CD4-positive, alpha-beta T cell treated with Interleukin-6 for 4 hours (primary cell): ENCODE measurements around the gene ZNF611.
"Not testable (repeated sequence)": the region's sequence is repeated elsewhere in the genome, so short reads cannot be mapped to it uniquely, and the experiment has no call there.

Experiments used
- DNase-seq: peaks from one replicate; pipeline ENCODE4 v3.0.0-alpha.2; 2020; ENCODE audit warnings: mixed read lengths

The ZNF611 gene

GRCh38 chr19:52734893-52735661 lies at the start of gene ZNF611:
Gene ZNF611 (minus strand): TSS chr19:52735044. CDS start chr19:52715894, 19,150 bp downstream.
- peak; percentile 99 for DNase-seq

- not testable (repeated sequence) for DNase-seq
Observed at GRCh38 chr19:52782864-52783263, 48.0 kb upstream of the ZNF611 start.

GRCh38 chr19:52778811-52779210 lies 44.0 kb upstream of the ZNF611 start:
- DNase-seq, result peak; percentile 26

- DNase-seq, result not testable (repeated sequence)
Observed at GRCh38 chr19:52756447-52756846, 21.6 kb upstream of the ZNF611 start.

- DNase-seq, result no peak
Observed at GRCh38 chr19:52749780-52750179, 14.9 kb upstream of the ZNF611 start.

- peak; percentile 20 for DNase-seq
Observed at GRCh38 chr19:52748336-52748950, 13.6 kb upstream of the ZNF611 start.

GRCh38 chr19:52745919-52746318 lies 11.1 kb upstream of the ZNF611 start:
- DNase-seq, result peak; percentile 20

GRCh38 chr19:52743091-52743490 lies 8.2 kb upstream of the ZNF611 start:
- DNase-seq, result peak; percentile 6

GRCh38 chr19:52742516-52742915 lies 7.7 kb upstream of the ZNF611 start:
- peak; percentile 21 for DNase-seq

GRCh38 chr19:52741951-52742485 lies 7.2 kb upstream of the ZNF611 start:
- DNase-seq, result no peak

GRCh38 chr19:52741371-52741770 lies 6.5 kb upstream of the ZNF611 start:
- DNase-seq, result not testable (repeated sequence)

- no peak for DNase-seq
Observed at GRCh38 chr19:52739576-52739975, 4.7 kb upstream of the ZNF611 start.

- DNase-seq, result peak; percentile 8
Observed at GRCh38 chr19:52735734-52736133, 890 bp upstream of the ZNF611 start.

- no peak for DNase-seq
Observed at GRCh38 chr19:52734331-52734892, 432 bp downstream of the ZNF611 start.

- not testable (repeated sequence) for DNase-seq
Observed at GRCh38 chr19:52726051-52726450, 8.8 kb downstream of the ZNF611 start.

GRCh38 chr19:52725528-52725961 lies 9.3 kb downstream of the ZNF611 start:
- DNase-seq, result no peak

GRCh38 chr19:52724701-52725514 lies 9.9 kb downstream of the ZNF611 start:
- DNase-seq, result no peak

GRCh38 chr19:52723907-52724598 lies 10.8 kb downstream of the ZNF611 start:
- DNase-seq, result not testable (repeated sequence)

- DNase-seq, result no peak
Observed at GRCh38 chr19:52722062-52723003, 12.5 kb downstream of the ZNF611 start.

- not testable (repeated sequence) for DNase-seq
Observed at GRCh38 chr19:52720541-52720940, 14.3 kb downstream of the ZNF611 start.

- no peak for DNase-seq
Observed at GRCh38 chr19:52716522-52716921, 18.3 kb downstream of the ZNF611 start.
